ENCODE results near the gene B4GAT1.
A peak's percentile ranks its signal among the peaks of the same experiment; 100 is the strongest.
"Not testable (repeated sequence)": the region's sequence is repeated elsewhere in the genome, so short reads cannot be mapped to it uniquely, and the experiment has no call there.

The B4GAT1 gene

DNA sequence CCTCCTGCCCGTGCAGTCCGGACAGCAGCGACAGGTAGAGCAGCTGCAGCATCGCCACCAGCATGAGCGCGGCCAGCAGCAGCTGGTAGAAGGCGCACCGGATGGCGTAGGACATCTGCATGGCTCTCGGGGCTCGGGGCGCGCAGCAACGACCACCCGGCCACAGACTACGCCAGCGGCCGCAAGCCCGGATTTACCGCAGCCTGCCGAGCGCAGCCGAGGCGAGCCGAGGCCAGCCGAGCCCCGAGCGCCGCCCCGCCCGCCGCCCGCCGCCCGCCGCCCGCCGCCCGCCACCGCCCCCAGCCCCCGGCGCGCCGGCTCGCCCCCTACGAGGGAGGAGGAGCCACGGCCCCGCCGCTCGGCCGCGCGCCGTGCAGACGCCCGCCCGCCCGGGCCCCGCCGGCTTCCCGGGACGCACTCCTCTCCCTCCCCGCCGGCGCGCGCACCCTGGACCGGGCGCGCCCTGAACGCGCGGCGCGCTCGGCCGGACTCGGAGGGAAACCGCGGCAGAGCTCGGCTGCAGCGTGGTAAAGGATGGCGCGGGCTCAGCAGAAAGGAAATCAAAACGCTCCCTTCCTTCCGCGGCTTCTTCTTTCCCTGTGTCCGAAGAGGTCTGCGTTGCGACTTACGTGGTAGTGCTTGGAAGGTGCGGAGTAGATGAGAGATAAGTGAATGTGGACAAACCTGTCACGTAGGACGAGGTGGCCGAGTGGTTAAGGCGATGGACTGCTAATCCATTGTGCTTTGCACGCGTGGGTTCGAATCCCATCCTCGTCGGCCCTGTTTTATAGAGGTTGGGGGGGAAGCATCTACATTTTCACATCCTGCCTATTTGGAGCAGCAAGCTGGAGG lies at the start of gene B4GAT1:
TSS of gene B4GAT1 (minus strand) at position 205 of the 852 bp plus-strand sequence. CDS start at position 121, 84 bp downstream.
- DNase-seq, result peak; percentile 86
- in situ Hi-C loops (cut with HindIII; ENCODE audit: low pct_ligation_motif_present, low pct_unique_long_range_greater_than_20kb, low sequenced_read_pairs), result no loop called here

DNA sequence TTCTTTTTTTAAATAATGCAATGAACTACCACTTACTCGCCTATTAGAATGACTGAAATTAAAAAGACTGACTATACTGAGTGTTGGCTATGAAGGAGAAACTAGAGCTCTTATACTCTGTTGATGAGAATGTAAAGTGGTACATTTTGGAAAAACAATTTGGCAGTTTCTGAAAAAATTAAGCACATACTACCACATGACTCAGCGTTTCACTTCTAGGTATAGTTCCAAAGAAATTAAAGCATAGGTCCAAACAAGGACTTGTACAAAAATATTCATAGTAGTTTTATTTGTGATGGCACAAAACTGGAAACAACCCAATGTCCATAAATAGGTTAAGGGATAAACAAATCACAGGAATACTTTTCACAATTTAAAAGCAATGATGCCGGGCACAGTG lies 46.5 kb upstream of the B4GAT1 start:
- in situ Hi-C loops (cut with HindIII; ENCODE audit: low pct_ligation_motif_present, low pct_unique_long_range_greater_than_20kb, low sequenced_read_pairs), result no loop called here
- DNase-seq, result no peak

DNA sequence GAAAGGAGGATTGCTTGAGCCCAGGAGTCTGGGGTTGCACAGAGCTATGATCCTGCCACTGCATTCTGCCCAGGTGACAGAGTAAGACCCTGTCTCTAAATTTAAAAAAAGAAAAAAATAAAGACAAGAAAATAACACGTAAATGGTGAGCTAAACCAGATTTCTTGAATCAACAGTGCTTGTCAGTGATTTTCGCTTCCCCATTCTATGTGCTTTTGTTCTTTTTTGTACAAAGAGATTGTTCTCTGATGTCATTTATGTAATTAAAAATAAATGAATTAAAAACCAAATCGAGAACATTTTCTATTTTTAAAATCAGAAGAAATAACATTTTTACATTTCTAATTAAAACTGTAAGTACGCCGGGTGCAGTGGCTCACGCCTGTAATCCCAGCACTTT lies 43.9 kb upstream of the B4GAT1 start:
- in situ Hi-C loops (cut with HindIII; ENCODE audit: low pct_ligation_motif_present, low pct_unique_long_range_greater_than_20kb, low sequenced_read_pairs), result no loop called here
- no peak for DNase-seq

DNA sequence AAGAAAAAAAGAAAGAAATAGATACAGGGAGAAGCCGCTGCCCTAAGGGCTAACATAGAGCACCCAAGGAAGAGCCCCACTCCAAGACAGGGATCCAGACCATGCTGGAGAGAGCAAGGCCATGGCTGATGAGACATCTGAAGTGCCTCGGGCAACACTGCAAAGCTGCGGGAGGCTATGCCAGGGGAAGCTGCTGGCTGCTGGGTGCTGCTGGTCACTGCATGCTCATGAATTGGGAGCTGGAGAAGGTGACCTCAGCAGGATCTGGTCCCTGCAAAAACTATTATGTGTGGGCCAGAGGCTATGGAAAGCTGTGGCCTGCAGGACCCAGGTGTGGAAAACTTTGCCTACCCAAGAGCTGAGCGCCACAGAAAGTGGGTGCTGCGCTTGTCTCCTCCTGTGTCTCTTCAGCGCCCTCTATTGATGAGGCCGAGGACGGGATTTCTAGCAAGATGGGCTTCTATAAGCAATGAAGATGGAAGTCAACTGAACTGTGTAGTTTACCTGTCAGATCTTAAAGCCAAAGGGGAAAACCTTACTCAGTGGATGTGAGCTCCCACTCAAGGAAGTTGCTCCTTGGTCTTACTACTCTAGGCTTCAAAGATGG lies 41.5 kb upstream of the B4GAT1 start:
- in situ Hi-C loops (cut with HindIII; ENCODE audit: low pct_ligation_motif_present, low pct_unique_long_range_greater_than_20kb, low sequenced_read_pairs), result no loop called here
- peak; percentile 71 for DNase-seq

DNA sequence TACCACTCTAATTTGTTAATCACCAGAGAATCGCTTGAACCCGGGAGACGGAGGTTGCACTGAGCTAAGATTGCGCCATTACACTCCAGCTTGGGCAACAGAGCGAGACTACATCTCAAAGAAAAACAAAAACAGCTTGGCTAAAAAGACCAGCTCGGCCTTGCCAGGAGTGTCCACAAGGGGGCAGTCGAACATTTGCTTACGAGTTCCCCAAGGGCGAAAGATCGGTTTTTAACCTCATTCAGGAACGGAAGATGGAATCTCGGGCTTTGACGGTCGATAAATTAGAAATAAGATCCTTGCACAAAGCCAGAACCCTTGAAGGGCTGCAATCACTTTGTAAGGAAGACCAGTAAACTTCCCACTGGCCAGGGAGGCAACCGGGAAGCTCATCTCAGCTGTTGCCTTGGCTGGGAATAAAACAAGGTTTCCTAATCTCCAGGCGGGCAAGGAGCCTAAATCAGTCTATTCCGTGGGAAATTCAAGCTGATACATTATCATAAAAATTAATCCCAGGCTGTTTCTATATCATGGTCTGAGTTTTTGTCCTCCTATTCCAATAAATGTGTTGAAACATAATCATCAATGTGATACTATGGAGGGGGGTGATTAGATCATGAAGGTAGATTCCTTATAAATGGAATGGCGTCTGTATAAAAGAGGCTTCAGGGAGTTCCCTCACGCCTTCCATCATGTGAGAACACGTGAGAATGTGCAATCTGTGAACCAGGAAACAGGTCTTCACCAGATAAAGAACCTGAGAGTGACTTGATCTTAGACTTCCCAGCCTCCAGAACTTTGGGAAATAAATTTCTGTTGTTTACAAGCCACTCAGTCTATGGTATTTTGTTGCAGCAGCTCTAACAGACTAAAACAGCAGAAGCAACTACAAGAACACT lies 39.0 kb upstream of the B4GAT1 start:
- in situ Hi-C loops (cut with HindIII; ENCODE audit: low pct_ligation_motif_present, low pct_unique_long_range_greater_than_20kb, low sequenced_read_pairs), result no loop called here

DNA sequence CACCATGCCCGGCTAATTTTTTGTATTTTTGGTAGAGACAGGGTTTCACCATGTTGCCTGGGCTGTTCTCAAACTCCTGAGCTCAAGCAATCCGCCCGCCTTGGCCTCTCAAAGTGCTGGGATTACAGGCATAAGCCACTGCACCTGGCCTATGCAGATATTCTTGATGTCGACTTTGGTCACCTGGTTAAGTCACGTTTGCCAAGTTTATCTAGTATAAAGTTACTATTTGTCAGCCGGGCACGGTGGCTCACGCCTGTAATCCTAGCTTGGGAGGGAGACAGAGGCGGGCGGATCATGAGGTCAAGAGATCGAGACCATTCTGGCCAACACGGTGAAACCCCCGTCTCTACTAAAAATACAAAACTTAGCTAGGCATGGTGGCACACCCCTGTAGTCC lies 36.9 kb upstream of the B4GAT1 start:
- DNase-seq; in situ Hi-C loops (cut with HindIII; ENCODE audit: low pct_ligation_motif_present, low pct_unique_long_range_greater_than_20kb, low sequenced_read_pairs): not testable (repeated sequence)

More for the DNA sequence above, 39.0 kb upstream of the B4GAT1 start:
- DNase-seq, result peak; percentile 82

DNA sequence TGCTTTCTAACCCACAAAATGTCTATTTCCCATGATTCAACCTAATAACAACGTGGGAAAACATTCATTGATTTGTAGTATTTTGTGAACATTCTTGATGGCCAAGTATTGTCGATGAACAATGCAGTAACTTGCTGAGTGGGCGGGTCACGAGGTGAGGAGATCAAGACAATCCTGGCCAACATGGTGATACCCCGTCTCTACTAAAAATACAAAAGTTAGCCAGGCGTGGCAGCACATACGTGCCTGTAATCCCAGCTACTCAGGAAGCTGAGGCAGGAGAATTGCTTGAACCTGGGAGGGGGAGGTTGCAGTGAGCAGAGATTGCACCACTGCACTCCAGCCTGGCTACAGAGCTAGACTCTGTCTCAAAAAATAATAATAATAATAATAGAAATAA lies 32.8 kb upstream of the B4GAT1 start:
- in situ Hi-C loops (cut with HindIII; ENCODE audit: low pct_ligation_motif_present, low pct_unique_long_range_greater_than_20kb, low sequenced_read_pairs); DNase-seq: not testable (repeated sequence)

DNA sequence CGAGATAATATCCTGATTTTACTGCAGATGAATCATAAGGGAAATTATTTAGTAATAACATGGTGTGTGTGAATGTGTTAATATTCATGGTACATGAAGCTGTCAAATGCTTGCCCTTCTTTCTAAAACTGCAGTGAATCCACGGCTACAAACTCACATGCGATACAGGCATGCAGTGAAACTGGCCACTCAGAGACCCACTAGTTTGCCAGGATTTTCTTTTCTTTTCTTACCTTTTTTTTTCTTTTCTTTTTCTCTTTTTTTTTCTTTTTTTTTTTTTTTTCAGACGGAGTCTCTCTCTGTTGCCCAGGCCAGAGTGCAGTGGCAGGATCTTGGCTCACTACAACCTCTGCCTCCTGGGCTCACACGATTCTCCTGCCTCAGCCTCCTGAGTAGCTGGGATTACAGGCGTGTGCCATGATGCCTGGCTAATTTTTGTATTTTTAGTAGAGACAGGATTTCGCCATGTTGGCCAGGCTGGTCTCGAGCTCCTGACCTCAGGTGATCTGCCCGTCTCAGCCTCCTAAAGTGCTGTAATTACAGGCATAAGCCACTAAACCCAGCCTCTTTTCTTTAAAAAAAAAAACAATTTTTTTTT lies 26.4 kb upstream of the B4GAT1 start:
- DNase-seq; in situ Hi-C loops (cut with HindIII; ENCODE audit: low pct_ligation_motif_present, low pct_unique_long_range_greater_than_20kb, low sequenced_read_pairs): not testable (repeated sequence)

DNA sequence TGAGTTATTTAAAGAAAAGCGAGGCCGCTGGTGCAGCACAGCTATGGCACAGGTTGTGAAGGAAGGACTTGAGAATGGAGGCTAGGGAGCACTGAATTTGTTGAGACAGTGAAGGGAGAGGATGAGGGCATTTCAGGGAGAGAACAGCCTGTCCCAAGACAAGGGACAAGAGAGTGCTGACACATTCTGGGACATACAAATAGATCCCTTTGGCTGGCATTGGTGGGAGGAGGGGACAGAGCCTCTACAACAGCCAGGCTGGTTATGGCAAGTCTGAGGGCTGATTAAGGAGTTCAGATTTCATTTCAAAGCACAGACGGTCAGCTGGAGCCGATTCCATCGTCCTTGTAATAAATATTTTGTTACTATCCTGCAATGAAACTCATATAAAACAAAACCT lies 25.8 kb upstream of the B4GAT1 start:
- no peak for DNase-seq
- in situ Hi-C loops (cut with HindIII; ENCODE audit: low pct_ligation_motif_present, low pct_unique_long_range_greater_than_20kb, low sequenced_read_pairs), result no loop called here

DNA sequence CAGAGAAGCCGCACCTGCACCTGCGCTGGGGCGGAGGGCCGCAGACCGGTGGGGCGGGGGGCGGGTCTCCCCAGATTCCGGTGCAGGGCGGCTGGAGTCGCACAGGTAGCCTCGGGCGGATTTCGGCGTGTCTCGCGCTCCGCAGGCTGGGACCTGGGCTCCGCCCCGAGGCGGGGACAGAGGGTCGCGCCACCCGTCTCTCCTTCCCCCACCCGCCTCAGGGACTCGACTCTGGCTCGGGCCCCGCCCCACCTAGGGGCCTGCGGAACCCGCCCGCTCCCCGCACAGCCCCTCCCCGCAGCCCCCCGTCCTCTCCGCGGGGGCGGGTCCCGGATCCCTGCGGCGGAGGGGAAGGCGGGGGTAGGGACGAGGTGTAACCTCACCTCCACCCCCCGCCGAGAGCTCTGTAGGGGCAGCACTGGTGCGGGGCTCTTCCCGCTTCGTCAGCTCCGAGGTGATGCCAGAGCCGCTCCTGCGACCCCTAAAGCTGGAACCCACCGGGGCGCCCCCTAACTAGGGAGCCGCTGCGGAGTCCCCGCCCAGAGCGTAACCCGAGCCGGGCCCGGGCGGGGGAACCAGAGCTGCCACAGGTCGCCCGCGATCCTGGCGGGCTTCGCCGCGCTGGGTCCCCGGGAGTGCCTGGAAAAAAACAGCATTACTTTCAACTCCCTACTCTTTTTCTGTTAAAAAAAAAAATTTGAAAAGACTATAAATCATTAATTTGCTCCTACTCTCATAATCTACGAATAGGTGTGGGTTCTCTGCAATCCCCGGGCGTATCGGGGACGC lies 24.4 kb upstream of the B4GAT1 start, which contains the start of gene SLC29A2:
TSS of gene SLC29A2 (minus strand) at position 134 of the 789 bp plus-strand sequence. CDS start 169 bp downstream, outside the sequence.
- in situ Hi-C loops (cut with HindIII; ENCODE audit: low pct_ligation_motif_present, low pct_unique_long_range_greater_than_20kb, low sequenced_read_pairs), result no loop called here
- DNase-seq, result peak; percentile 76

DNA sequence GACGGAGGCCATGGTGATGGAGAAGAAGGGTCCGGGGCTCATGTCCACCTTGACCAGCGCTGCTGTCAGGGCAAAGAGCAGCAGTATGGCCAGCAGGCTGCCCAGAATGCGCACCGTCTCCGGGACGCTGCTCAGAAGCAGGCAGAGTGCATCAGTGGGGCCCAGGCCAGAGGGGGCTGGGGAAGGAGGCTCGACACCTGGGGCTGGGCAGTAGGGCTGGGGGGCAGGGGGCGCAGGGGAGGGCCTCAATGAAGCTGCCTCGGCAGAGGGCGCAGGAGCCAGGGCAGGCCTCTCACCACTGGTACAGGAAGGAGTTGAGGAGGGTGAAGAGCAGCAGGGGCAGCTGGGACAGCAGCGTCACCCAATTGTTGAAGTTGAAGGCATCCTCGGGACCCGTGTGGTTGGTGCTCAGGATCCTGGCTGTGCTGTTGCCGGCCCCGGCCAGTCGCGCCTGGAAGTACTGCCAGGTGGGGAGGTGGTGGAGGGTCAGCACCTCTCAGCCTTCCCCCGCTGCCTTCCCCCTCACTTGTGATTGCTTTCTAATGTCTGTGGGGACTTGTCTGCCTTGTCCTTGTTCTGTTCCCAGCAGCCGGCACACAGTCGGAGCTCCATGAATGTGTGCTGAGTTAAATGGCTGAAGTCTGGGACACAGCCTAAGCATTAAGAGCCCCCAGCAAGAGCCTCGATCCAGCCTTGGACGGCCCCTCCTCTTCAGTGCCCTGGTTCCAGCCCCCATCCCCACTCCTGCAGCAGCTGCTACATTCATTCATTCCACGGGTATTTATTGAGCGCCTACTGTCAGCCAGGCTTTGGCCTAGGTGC lies 21.9 kb upstream of the B4GAT1 start:
- in situ Hi-C loops (cut with HindIII; ENCODE audit: low pct_ligation_motif_present, low pct_unique_long_range_greater_than_20kb, low sequenced_read_pairs), result no loop called here
- DNase-seq, result no peak

DNA sequence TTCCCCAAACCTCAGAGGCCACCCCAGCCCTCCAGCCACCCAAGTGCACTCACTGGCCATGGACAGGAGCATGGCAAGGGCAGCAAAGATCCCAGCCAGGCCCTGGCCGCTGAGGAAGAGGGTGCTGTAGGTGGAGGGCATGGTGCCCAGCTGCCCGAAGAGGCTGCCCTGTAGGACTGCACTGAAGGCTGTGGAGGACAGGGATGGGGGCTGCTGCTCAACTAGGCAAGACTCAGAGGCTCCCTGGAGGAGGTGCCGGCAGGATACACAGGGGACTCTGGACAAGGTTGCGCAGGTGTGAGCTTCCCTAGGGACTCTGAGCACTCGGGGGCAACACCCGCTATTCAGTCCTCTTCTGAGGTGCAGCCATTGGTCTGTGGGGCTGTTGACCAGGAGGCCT lies 21.1 kb upstream of the B4GAT1 start:
- DNase-seq, result no peak
- in situ Hi-C loops (cut with HindIII; ENCODE audit: low pct_ligation_motif_present, low pct_unique_long_range_greater_than_20kb, low sequenced_read_pairs), result no loop called here

DNA sequence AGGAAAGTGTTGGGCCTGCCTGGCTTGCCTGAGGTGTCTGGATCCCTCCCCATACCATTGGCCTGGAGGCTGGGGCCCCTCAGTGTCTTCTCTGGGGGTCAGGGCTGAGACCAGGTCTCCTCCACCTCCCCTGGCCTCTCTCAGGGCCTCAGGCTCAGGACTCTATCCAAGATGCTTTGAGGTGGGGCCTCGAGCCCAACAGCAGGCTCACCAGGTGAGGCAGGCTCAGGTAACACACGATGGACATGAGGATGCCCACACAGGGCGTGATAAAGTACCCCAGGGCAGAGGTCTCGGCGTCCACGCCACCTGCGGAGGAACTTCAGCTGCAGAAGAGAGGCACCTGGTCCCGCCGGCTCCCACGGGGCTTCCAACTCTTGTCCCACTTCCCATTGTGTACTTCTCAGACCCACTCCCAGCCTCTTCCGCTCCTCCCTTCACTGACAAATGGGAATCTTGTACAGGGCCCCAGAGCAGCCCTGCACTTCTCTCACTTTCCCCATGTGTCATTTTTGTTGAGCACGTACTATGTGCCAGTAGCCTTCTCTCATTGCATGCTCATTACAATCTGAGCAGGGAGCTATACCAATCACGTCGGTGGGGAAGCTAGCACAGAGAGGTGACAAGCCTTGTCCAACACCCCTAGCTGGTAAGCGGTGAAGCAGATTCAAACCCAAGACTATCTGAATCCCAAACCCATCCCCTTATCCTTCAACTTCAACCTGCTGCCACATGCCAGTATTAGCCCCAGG lies 20.3 kb upstream of the B4GAT1 start:
- no peak for DNase-seq
- in situ Hi-C loops (cut with HindIII; ENCODE audit: low pct_ligation_motif_present, low pct_unique_long_range_greater_than_20kb, low sequenced_read_pairs), result no loop called here

DNA sequence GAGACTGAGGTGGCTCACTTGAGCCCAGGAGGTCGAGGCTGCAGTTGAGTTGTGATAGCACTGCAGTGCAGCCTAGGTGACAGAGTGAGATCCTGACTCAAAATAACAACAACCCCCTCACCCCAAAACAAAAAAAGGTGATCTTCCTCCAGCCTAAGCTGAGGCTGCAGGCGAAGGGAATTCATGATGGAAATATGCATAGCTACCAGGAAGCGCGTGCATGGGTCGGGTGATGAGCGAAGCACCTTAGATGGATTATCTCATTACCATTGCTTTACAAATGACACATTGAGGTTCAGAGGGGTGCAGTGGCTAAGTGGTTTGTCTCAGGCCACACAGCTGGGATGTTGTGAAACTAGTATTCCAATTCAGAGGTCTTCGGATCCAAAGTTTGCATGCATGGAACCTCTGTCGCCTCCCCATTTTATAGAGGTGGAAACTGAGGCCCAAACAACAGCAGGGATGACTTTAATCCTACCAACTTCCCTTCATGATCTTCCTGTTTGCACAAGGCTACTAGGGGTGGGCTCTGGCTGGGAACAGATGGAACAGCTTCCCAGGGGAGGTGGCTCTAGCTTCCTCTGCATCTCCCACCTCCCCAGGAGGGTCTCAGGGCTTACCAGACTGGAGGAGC lies 19.5 kb upstream of the B4GAT1 start:
- DNase-seq, result no peak
- in situ Hi-C loops (cut with HindIII; ENCODE audit: low pct_ligation_motif_present, low pct_unique_long_range_greater_than_20kb, low sequenced_read_pairs), result no loop called here

DNA sequence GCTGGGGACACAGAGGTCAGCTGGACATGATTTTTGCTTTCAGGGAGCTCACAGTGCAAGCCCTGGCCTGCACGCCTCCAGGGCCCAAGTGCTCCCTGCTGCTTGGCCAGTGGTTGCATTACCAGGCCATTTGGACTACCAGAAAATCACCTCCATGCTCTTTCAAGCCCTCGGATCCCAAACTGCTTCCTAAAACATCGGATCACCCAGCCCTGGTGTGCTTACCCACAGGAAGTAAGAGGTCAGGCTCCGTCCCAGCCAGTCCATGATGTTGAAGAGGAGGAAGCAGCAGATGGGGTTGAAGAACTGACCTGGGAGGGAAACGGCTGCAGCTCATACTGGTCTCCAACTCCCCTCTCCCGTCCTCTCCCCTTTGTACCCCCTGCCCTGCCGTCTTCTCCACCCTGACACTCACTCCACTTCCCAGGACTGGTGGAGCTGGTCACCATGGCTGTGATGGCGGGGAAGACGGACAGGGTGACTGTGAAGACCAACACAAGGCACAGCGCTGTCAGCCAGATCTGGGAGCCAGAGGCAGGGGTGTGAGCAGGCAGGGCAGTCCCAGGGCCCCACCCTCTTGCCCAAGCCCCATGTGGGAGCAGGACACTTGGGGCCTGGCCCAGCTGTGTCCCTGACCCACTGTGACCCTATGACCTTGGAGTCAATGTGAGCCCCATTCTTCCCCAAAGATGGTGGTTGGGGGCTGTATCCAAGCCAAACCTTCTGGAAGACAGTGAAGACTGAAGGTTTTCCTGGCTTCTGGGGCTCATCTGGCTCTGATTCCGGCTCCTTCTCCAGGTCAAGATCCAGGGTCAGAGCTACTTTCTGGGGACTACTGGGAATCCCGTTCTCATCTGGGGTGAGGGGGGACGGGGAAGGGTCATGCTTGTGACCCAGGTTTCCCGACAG lies 18.5 kb upstream of the B4GAT1 start:
- no peak for DNase-seq
- in situ Hi-C loops (cut with HindIII; ENCODE audit: low pct_ligation_motif_present, low pct_unique_long_range_greater_than_20kb, low sequenced_read_pairs), result no loop called here
